Body of pancreas (tissue), 4 donors: ENCODE measurements around the gene DPPA5.

Source experiments
- POLR2A ChIP-seq, 3 donors: fragments of 450-650 bp; IDR thresholded peaks; one replicate each; pipeline ENCODE4 v1.6.1; 2016; ENCODE audit warnings: antibody characterized with exemption in 3 of 3, mild to moderate bottlenecking in 2 of 3
- TF ChIP-seq, protein P1 (sequence below), 7 experiments: fragments of 450-650 bp in 4 of 7; fragments of 200-600 bp in 3 of 7; sonication (generic) in 3 of 7; IDR thresholded peaks; one replicate each; pipeline ENCODE4 v1.5.1; 2016 to 2019; ENCODE audit warnings: antibody characterized with exemption in 7 of 7

DNA sequence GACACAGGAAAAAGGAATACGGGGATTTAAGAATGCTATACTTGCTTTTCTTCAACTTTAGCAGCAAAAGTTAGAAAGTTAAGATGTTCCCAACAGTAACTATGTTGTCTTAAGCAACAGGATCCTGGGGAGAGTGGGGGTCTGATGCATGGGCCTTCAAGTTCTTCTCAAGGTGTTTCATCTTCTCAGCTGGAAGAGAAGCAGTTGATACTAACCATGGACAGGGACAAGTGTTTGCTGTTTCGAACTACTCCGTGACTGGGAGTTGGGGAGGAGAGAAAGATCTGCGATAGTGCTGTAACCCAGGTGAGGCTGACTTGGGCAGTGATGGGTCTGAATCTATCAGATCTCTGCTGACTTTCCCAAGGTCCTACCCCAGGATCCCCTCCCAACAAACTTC is 14.6 kb upstream of the DPPA5 start:
- TF ChIP-seq, protein P1, sequence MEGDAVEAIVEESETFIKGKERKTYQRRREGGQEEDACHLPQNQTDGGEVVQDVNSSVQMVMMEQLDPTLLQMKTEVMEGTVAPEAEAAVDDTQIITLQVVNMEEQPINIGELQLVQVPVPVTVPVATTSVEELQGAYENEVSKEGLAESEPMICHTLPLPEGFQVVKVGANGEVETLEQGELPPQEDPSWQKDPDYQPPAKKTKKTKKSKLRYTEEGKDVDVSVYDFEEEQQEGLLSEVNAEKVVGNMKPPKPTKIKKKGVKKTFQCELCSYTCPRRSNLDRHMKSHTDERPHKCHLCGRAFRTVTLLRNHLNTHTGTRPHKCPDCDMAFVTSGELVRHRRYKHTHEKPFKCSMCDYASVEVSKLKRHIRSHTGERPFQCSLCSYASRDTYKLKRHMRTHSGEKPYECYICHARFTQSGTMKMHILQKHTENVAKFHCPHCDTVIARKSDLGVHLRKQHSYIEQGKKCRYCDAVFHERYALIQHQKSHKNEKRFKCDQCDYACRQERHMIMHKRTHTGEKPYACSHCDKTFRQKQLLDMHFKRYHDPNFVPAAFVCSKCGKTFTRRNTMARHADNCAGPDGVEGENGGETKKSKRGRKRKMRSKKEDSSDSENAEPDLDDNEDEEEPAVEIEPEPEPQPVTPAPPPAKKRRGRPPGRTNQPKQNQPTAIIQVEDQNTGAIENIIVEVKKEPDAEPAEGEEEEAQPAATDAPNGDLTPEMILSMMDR (IDR thresholded peaks at IDR 0.05) = no peak
- TF ChIP-seq POLR2A (IDR thresholded peaks at IDR 0.05) = no peak
